ENCODE data around the gene IL19.
"Not testable (repeated sequence)": the region's sequence is repeated elsewhere in the genome, so short reads cannot be mapped to it uniquely, and the experiment has no call there.

- not testable (repeated sequence) for TF ChIP-seq CTCF (IDR thresholded peaks at IDR 0.05); FOXJ3 (CRISPR knock-in tag; IDR thresholded peaks at IDR 0.05); FOXM1 (IDR thresholded peaks at IDR 0.05; ENCODE audit: low read depth); POLR2AphosphoS5 (IDR thresholded peaks at IDR 0.05; ENCODE audit: low read depth, low read length); ZBTB33 (IDR thresholded peaks at IDR 0.05; ENCODE audit: borderline replicate concordance, low read depth); USF2 (IDR thresholded peaks at IDR 0.05; ENCODE audit: borderline replicate concordance, low read depth, low read length); IRF3 (IDR thresholded peaks at IDR 0.05; ENCODE audit: low read depth, low read length); RAD21 (IDR thresholded peaks at IDR 0.05; ENCODE audit: low read length); USF1 (IDR thresholded peaks at IDR 0.05; ENCODE audit: borderline replicate concordance, low read depth); CHD2 (IDR thresholded peaks at IDR 0.05; ENCODE audit: low read length, partially characterized antibody); YY1 (IDR thresholded peaks at IDR 0.05; ENCODE audit: low read depth); ELF1 (IDR thresholded peaks at IDR 0.05)
These were observed 82.1 kb downstream of the IL19 start for GRCh38 chr1:206852662-206853061.
